ENCODE results near the gene TBC1D24.

The TBC1D24 gene

DNA sequence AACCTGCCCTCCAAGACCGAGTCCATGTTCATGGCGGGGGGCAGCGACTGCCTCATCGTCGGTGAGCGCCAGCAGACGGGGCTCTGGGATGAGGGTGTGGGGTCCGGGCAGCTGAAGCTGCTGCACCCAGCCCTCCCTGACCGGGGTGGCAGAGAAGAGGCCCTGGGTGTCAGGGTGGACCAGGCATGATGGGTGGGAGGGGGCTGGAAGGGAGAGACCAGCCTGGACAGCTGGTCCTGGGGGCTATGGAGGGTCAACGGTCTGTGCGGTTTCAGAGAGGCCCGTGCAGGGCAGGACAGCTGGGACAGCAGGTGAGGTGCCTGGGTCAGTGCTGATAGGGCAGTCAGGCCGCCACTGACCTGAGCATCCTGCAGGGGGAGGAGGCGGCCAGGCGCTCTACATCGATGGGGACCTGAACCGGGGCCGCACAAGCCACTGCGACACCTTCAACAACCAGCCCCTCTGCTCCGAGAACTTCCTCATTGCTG is 25.5 kb downstream of the TBC1D24 start:
- DNase-seq, result no peak

DNA sequence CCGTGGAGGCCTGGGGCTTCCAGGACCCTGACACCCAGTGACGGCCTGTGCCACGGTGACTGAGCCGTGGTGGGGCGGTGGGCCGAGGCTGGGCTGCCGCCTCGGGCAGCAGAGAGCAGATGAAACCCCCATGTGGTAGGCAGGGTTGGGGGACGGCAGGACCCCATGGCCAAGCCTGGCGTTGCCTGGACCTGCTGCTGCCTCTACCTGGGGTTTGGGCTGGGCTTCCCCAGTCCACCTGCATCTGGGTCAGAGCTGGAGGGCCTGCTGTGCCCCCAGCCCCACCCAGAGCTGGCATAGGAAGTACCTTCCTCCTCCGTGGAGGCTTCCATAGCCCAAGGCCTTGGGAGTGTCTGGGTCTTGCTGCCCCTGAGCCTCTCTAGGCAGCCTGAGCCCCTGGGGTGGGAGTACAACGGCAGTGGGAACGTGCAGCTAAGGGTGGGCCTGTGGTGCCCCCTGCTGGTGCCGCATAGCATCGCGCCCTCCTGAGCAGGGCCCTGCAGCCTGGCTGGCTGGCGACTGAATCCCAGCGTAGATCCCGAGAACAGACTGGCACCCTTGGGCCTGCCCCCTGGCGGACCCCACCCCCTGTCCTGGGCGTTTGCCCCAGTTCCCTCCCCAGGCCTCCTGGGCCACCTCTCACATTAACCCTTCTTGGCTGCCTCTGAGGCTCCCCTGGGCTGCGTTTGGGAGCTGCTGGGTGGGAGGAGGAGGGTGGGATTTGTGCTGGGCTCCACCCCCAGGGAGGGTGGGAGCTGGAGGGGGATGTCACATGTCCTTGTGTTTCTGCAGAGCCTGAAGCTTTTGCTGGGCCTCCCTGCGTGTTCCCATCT is 26.2 kb downstream of the TBC1D24 start:
- DNase-seq, result peak; percentile 77

DNA sequence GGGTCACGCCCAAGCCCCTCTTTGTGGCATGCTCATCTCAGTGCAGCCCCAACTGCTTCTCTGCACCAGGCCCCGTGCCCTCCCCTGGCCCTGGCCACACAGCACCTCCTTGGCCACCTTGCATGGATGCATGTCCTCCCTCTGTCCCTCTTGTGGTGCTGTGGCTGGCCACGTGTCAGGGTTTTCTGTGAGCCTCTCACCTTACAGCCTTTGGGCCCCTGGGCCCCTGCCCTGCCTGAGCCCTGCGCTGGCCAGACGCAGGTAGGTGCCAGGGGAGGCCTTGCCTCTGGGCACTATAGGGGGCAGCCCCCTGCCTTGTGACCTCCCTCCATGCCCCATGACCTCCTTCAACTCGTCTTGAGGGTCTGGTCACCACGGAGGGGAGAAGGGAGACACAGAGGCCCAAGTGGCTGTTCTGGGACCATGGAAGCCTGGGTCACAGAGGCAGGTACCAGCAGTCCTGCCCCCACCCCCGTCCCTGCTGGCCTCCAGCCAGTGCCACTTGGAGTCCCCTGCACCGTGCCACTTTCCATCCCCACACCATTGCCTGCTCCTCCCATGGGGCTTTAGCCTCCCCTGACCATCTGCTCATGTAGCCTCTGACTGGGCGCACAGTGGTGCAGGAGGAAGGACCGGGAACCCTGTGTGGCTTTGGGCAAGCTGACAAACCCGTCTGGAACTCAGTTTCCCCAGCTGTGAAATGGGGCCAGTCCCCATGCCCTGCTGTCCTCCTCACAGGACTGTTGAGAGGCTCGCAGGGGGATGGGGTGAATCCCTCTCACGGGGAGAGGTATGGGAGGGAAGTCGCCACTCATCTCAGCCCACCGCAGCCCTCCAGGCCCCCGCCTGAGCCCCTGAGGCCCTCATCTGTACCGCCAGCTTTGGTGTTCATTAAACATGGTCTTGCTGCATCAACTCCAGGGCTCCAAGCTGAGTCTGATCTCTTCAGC is 27.3 kb downstream of the TBC1D24 start:
- no peak for DNase-seq

DNA sequence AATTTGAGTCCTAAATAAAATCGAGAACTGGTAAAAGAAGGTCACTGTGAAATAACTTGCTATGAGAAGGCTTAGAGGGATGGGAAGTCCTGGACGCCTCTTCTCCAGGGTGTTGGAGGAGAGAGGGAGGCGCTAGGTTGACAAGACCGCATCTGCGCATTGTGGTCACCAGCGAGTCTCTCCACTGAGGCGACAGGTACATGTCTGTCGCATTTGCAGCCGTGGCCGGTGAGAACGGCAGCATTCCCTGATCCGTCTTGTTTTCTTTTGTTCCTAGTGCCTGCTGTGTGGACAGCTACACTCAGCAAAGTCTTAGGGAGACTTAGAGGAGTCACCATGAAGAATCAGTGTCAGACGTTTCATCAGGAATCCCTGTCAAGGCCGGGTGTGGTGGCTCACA is 30.8 kb downstream of the TBC1D24 start:
- DNase-seq, result no peak

DNA sequence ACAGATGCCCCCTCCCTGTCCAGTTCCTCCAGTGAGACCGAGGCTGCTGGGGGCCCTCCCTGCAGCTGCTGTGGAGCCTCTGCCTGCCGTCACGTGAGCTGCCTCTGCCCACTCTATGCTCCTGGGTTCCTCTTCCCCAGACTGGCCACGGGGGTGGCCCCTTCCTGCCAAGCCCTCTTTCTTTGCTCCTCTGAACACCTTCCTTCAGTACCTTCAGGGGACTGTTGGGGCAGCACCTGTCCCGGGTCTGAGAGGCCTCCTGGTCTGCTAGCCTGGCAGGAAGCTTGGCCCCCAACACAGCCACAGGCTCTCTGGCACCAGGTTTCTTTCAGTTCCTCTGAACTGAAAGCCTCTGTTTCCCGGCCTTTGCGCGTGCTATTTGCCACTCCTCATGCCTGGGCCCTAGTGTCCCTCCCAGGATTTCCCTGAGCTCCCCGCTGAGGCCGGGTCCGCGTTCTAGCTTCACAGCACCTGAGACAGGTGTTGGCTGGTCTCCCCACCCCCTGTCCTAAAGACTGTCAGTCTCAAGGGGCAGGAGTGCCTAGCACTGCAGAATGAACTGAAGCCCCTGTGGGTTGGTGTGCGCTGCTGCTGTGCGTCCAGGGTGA is 32.2 kb downstream of the TBC1D24 start:
- DNase-seq, result no peak

DNA sequence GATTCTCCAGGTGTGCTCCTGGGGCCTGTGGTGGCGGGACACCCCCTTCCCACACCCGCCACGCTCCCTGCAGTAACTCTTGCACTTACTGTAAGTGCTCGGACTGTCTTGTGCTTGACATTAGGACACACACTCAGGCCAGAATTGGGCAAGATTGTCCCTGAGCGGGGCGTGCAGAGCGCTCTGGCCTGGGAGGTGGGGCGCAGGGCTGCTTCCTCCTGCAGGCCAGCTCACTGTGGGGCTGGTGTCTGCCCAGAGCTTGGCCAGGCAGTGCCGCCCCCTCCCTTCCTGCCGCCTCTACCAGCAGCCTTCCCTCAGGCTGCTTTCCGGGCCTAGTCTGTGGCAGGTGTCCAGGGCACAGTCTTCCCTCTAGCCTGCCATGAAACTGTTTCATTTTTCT is 32.7 kb downstream of the TBC1D24 start:
- no peak for DNase-seq

DNA sequence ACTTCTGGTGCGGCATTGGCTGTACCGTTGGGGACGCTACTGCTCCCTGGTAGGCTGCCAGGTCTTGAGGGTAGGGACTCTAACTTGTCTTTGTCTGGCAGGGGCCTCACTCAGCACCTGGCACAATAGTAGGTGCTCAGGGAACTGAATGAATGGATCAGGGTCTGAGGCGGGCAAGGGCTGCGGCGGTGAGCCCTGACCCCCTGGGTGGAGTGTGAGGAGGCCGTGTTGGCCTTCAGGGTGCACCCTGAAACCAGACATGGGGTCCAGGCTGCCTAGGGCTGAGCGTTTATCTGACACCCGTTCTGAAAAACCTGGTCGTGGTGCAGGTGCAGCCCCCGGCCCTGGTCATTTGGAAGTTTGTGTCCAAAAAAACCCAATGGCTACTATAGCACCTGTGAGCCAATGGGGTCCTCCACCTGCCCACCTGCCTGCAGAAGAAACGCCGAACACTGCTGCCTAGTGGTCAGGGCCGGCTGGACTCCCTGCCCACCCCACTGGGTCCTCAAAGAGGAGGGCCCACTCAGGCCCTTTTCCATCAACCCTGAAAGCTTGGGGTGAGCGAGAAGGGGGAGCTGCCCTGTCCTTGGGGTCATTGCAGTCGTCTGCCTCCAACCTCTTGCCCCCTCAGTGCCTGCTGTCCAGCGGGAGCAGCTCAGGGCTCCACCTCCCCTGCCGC is 33.9 kb downstream of the TBC1D24 start:
- DNase-seq, result no peak

DNA sequence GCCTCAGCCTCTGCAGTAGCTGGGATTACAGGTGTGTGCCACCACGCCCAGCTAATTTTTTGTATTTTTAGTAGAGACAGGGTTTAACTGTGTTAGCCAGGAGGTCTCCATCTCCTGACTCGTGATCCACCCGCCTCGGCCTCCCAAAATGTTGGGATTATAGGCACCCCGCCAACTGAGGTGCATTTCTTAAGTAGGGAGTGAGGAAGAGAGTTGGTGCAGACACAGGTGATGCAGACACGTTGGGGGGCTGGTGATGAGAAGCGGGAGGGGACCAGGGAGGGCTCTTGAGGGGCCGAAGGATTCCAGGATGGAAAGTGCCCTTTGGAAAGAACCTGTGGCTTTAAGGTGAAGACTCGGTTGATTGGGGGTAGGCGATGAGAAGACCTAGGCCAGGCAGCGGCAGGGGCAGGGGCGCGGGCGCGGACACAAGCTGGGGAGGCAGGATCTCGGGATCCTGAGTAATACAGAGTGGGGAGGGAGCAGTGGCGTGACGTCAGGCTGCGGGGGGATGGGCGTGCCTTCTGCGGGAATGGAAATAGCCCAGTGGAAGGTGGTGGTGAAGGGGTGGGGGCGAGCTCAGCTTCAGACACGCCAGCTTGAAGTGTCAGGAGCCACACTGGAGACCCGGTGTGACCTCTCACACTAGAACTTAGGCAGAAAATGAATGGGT is 36.3 kb downstream of the TBC1D24 start:
- DNase-seq, result no peak

DNA sequence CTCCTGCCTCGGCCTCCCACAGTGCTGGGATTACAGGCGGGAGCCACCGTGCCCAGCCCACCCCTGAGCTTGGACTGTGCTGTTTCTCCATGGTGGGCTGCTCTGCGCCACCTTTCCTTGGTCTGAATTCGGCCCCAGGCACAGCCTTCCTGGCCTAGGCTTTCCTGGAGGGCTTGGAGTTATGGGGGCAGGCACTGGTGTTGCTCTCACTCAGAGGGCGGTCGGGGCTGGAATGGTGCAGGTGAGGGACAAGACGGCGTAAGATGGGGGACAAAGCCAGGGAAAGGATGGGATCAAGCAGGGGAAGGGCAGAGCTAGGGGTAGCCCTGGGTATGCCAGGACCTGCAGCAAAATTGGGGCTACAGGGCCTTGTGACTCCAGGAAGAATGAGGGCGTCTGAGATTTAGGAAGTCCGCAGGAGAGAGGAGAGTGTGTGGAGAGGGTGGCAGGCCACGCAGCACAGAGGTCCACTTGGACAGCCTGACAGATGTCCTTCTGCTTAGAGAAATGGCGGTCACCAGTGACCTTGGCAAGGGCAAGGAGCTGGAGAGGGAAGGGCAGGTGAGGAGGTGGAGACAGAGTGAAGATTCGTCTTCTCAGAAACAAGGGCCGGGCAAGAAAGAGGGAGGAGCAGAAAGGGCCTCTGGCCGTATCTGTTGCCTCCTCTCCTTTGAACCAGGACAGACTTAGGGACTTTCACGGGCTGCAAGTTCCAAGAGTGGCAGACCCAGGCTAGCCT is 37.2 kb downstream of the TBC1D24 start:
- no peak for DNase-seq

DNA sequence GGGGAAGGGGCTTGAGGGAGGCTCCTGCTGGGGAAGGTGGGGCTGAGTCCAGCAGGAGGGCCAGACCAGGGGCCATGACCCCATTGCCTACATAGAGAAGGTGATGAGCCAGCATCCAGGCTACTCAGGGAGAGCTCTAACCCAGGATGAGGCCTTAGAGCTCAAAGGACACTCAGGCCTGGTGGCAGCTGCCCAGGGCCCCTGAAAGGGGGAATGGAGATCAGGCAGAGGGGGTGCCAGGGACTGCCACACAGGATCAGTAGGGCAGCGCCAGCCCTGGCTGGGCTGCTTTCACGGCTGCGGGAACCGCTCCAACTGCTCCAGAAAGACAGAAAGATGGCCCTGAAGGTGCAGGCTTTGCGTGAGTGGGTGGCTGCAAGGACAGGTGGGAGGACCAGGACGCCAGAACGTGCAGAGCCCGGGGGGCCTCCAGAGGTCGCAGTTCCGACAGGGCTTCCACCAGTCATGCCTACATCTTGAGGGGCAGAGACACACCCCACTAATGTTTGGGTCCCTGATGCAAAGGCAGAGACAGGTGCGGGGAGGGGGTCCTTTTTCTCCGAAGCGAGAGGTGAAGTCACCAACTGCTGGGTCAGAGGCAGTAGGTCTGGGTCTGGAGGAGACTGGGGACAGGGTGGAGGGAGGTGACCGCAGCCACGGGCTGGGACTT is 37.9 kb downstream of the TBC1D24 start:
- no peak for DNase-seq

DNA sequence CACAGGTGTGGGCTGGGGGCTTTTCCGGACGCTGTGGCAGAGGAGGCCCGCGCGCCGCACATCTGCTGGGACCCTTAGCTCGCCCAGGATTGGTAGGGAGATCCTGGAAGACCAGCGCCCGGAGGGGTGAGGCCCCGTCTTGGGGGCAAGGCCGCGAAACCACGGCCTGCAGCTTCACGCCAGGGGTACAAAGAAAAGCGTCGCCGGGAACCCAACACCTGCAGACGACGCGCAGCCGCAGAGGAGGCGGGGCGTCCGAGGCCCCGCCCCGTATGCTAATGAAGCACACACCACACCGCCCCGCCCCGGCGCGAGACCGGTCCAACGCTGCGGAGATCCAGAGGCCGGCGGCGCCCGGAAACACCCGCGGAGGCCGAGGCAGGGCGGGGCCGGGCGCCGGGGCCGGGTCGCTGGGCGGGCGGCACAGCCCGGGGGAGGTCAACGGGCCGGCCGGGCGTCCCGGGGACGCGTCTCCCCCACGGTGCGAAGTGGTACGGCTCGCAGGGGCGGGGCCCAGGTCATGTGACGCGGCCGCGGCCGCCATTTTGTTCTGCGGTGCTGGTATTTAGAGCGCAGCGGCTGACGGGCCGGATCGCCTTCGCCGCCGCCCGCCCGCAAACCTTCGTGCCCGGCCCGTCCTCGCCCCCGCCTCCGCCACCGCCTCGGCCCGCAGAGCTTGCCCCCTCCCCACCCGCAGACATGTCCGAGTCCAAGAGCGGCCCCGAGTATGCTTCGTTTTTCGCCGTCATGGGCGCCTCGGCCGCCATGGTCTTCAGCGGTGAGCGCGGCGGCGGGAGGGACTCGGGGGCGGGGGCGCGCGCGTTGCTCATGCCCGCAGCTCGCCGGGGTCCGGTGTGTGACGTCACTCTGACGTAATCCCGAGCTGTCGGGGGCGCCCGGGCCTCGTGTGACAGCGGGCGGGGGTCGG is 38.7 kb downstream of the TBC1D24 start, which contains the start of gene ATP6V0C:
Gene ATP6V0C (plus strand): TSS at position 548 of the 928 bp plus-strand sequence. CDS start 152 bp downstream, at position 700.
- peak; percentile 87 for DNase-seq

DNA sequence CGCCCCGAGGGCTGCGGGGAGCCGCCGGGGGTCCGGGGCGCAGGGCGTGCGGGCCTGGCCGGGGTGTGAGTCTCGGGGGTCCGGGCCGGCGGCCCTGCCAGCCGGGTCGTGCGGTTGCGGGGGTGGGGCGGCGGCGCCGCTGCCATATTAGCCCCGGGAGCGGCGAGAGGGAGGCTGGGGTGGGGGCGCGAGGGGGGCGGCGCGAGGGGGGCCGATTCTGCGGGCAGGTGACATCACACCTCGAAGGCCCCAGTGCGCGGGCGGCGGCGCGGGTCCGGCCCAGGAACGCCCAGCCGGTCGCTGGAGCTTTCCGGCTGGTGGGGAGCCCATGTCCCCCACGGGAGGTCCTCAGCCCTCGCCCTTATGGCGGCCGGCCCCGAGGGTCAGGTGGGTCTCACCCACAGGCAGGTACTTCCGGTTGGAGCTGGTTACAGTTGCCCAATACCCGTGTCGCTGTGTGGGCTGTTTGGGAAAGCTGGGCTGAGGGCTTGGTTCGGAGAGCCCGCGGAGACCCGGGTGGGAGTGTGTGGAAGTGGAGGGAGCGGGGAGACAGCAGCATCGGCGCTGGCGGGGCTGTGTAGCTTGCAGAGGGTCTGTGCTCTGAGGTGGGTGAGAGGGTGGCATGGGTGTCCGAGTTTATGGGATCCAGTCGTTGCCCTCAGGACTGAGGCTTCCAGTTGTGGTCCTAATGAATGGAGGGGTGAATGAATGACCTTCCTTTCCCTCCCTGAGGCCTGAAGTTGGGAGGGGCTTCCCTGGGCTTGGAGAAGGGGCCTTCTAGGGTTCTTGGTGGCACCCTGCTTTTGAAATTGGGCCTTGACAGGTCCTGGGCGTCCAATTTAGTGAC is 39.6 kb downstream of the TBC1D24 start:
- peak; percentile 36 for DNase-seq

DNA sequence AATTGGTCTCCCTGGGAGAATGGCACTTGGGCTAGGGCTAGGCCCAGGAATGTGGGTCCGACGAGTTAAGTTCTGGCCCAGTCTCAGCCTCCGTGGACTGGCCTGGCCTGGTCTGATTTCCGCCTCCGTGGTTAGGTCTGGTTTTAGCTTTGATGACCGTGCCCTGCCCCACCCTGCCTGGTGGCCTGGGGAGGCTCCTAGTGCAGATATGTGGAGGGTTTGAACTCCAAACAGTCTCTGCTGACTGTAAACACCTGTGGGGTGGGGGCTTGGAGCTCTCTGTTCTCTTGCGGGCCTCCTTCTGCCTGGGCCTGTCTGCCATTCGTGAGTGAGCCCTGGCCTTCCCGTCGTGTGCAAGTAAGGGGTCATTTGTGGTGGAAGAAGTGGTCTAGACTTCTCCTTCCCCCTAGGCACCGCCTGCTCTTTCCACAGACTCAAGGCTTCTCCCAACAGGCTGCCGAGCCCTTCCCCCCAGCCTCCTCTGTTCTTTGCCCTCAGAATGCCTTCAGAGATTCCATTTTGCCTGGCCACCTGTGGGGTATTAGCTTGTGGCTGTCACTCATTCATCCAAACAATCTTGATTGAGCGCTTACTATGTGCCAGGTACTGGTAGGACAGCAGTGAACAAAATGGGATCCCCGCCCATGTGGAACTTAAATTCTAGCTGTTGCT is 40.4 kb downstream of the TBC1D24 start:
- DNase-seq, result no peak

DNA sequence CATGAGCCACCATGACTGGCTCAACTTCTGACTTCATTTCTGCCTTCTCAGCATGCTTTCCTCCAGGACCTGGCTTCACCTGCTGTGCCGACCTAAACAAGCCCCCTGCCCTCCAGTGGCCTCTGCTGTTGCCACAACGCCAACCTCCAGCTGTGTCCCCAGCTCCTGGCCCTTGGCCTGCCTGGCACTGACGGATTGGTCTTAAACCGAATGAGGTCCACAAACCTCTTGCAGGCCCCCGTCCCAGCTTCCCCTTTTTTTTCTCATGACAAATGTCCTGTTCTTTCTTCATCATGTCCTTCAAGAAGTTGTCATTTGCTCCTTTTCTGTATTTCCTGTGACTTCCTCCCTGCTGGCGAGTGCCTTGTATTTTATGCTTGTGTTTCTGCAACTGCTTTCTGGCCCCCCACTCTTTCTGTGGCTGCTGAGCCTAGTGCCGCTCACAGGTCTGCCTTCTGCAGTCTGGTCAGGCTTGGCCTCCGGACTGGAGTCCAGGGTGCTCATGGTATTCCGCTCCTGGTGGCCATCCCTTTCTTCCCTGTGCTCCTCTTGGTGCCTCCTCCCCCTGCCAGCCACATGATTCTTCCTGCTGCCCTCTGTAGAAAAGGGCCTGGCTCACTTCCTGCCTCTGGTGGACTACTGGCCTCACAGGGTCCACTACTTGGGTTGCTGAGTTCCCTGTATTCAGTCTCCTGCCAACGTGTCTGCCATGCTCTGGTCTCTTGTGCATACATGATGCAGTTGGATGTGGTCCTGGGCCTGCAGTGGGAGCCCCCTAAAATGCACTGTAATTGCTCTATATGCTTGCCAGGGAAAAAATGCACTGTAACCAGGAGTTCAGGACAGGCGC is 41.7 kb downstream of the TBC1D24 start:
- no peak for DNase-seq

DNA sequence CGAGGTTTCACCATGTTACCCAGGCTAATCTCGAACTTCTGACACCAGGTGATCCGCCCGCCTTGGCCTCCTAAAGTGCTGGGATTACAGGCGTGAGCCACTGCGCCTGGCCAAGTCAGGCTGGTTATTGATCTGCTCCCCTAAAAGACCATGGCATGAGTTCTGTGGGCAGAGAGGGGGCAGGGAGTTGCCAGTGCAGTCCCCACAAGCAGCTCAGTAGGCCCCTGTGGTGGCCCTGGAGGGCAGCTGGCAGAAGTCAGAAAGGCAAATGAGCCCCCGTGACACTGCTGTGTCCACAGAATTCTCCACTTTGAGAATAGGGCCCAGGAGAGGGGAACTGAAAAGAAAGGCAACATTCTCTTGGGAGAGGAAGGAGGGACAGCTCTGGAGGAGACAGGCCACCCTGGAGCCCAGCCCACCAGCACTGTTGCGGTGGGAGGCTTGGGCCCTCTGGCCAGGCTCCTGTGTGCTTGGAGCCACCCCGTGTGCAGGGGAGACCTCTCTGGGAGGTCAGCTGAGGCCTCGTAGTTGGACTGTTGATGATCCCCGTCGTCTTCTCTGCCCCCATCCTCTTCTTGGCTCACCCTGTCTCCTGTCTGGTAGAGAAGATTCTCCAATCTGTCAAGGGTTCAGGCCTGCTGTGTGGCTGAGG is 43.2 kb downstream of the TBC1D24 start:
- DNase-seq, result no peak

Measured in stimulated activated CD4-positive, alpha-beta T cell treated with anti-CD3 and anti-CD28 coated beads, Interleukin-1b, Interleukin-23, amount 100 ng/mL, for 48 hours (primary cell).